Right lobe of liver (tissue), 4 donors: Measurements from ENCODE around the gene UXS1.

Experiments
- CTCF ChIP-seq, 4 donors: fragments of 200-600 bp in 3 of 4; fragments of 450-650 bp in 1 of 4; IDR thresholded peaks; one replicate each; pipeline versions ENCODE4 v1.5.1 to v1.8.0; 2016 to 2022; ENCODE audit warnings: antibody characterized with exemption in 4 of 4, mild to moderate bottlenecking in 2 of 4
- POLR2A ChIP-seq: fragments of 450-650 bp; IDR thresholded peaks from one replicate; pipeline ENCODE4 v1.6.1; 2017; ENCODE audit warnings: antibody characterized with exemption, mild to moderate bottlenecking
- donor health status: DM: no; HTN: no; CAD: no.
- donor health status: DM: no; HTN: no; CAD: no.
- donor health status: DM: no; HTN: yes; CAD: no.

- TF ChIP-seq CTCF (IDR thresholded peaks at IDR 0.05) (peak in 1 of 4 donors; percentile 6), POLR2A (peak; percentile 83)
Measured at GRCh38 chr2:106193977-106194778, at the start of gene UXS1.
